Measurements from ENCODE around the gene NALCN. TPM values are rescaled to one million over a fixed set of nuclear protein-coding genes. Genes with fewer than 3 reads are reported as not detected.

NALCN gene
- total RNA-seq, 1 donor from 2014 or later, result 7.9 TPM

GRCh38 chr13:101013245-101013644, 403.1 kb downstream of the NALCN start:
- ATAC-seq, result no peak
- no peak for DNase-seq
- intact Hi-C loops (cut with micrococcal nuclease), result no loop called here

GRCh38 chr13:101010100-101010499, 406.2 kb downstream of the NALCN start:
- DNase-seq (no peak), ATAC-seq (no peak)
- intact Hi-C loops (cut with micrococcal nuclease), result no loop called here

- no peak for ATAC-seq
- intact Hi-C loops (cut with micrococcal nuclease), result no loop called here
- DNase-seq, result no peak
These were observed 409.1 kb downstream of the NALCN start for GRCh38 chr13:101007245-101007644.

Other genes starting within 250 kb of the NALCN start
- gene ITGBL1, start 36.2 kb upstream of the NALCN start, total RNA-seq, result 3.1 TPM

Measured in left ventricle myocardium superior (tissue), 1 donor.